Erythroblast (primary cell): Measurements from ENCODE around the gene YJEFN3.

Experiments used
- GATA1 ChIP-seq: IDR thresholded peaks from 2 replicates; pipeline ENCODE4 v1.6.1; 2011; ENCODE audit warnings: low read depth, mild to moderate bottlenecking, control low read depth, low read length, moderate library complexity
- POLR2A ChIP-seq: IDR thresholded peaks from 2 replicates; pipeline ENCODE4 v1.6.1; 2011; ENCODE audit warnings: mild to moderate bottlenecking, low read length

GRCh38 chr19:19562665-19563347, 34.1 kb downstream of the YJEFN3 start:
- TF ChIP-seq POLR2A, result no peak
- TF ChIP-seq GATA1, result no peak
